ENCODE results near the gene GLT6D1. TPM values are rescaled to one million over a fixed set of nuclear protein-coding genes. Genes with fewer than 3 reads are reported as not detected.

GLT6D1 gene
- total and polyA plus RNA-seq, 2 donors (not counting 3 experiments of a cell fraction or from before 2014, with no cell fraction given) = not detected

GRCh38 chr9:135611875-135612209, 27.5 kb downstream of the GLT6D1 start:
- H3K27ac ChIP-seq (ENCODE audit: insufficient read depth, low read depth, low read length) = no peak overlapping the region
- CTCF ChIA-PET = no interaction called here
- BruUV-seq (replicated peaks) = no TSS peak
- H3K79me2 ChIP-seq (ENCODE audit: control insufficient read depth, insufficient read depth, low read length) = no peaks in the 10 kb centered on the region
- intact Hi-C loops (cut with micrococcal nuclease) = no loop called here
- H3K27me3 ChIP-seq (ENCODE audit: control insufficient read depth in 2 of 2, insufficient read depth in 2 of 2, low read length in 2 of 2) = no peaks in the 10 kb centered on the region
- H3K4me2 ChIP-seq (ENCODE audit: insufficient read depth, low read length) = no peak overlapping the region
- no peaks in the 10 kb centered on the region for H3K4me1 ChIP-seq (ENCODE audit: control insufficient read depth, extremely low read depth, insufficient read depth, low read length)
- no peak overlapping the region for H3K4me3 ChIP-seq (replicated peaks in 1 of 3; ENCODE audit: insufficient read depth in 1 of 3, low read depth in 1 of 3, low read length in 3 of 3)
- no peak overlapping the region for H2AFZ ChIP-seq (ENCODE audit: low read depth, low read length)
- H4K20me1 ChIP-seq (replicated peaks; ENCODE audit: control insufficient read depth, extremely low read depth, insufficient read depth, low read length) = no peaks in the 10 kb centered on the region
- POLR2A ChIA-PET = no interaction called here
- TF ChIP-seq CTCF (IDR thresholded peaks at IDR 0.05; ENCODE audit: extremely low read depth in 1 of 2, insufficient read depth in 1 of 2, low read depth in 1 of 2, low read length in 2 of 2) = no peak
- no peak for TF ChIP-seq POLR2AphosphoS5 (IDR thresholded peaks at IDR 0.05; ENCODE audit: insufficient read depth, low read depth, low read length)
- TF ChIP-seq FOS (IDR thresholded peaks at IDR 0.05; ENCODE audit: borderline replicate concordance, insufficient read depth, low read length) = no peak
- TF ChIP-seq JUN (IDR thresholded peaks at IDR 0.05; ENCODE audit: borderline replicate concordance, insufficient read depth, insufficient read length, low read depth) = no peak
- TF ChIP-seq MAX (IDR thresholded peaks at IDR 0.05; ENCODE audit: insufficient read depth, insufficient read length) = no peak
- no peak for TF ChIP-seq EZH2 (IDR thresholded peaks at IDR 0.05; ENCODE audit: borderline replicate concordance, low read depth, low read length, severe bottlenecking)
- no peak for TF ChIP-seq MYC (IDR thresholded peaks at IDR 0.05; ENCODE audit: low read depth, low read length)
- TF ChIP-seq POLR2A (IDR thresholded peaks at IDR 0.05; ENCODE audit: low read depth, low read length) = no peak
- TF ChIP-seq GATA2 (IDR thresholded peaks at IDR 0.05; ENCODE audit: insufficient read depth, insufficient read length, low read depth, low read length) = no peak
- dilution Hi-C loops (cut with MboI; ENCODE audit: extremely low pct_ligation_motif_present, low sequenced_read_pairs) = no loop called here
- H3K9me3 ChIP-seq (replicated peaks; ENCODE audit: control insufficient read depth, insufficient read depth, low read length) = no peaks in the 10 kb centered on the region
- H3K9me1 ChIP-seq (replicated peaks; ENCODE audit: control insufficient read depth, extremely low read depth, insufficient read depth, low read length) = no peaks in the 10 kb centered on the region
- FAIRE-seq (no peak), DNase-seq (ENCODE audit: low read depth, low spot score) (no peak)
- no peaks in the 10 kb centered on the region for H3K36me3 ChIP-seq (ENCODE audit: control insufficient read depth in 2 of 2, extremely low read depth in 1 of 2, insufficient read depth in 2 of 2, low read length in 2 of 2)
- H3K9ac ChIP-seq (replicated peaks; ENCODE audit: extremely low read depth, insufficient read depth, low read length) = no peak overlapping the region
